Epidermal melanocyte (primary cell): ENCODE results near the gene TACC2.
"Not testable (repeated sequence)": the region's sequence is repeated elsewhere in the genome, so short reads cannot be mapped to it uniquely, and the experiment has no call there.

Experiments
- DNase-seq: peaks from one replicate; pipeline ENCODE4 v3.0.0; 2011; ENCODE audit warnings: low spot score; ENCODE audit not compliant: insufficient read length

Gene TACC2

GRCh38 chr10:121978511-121978910 lies 10.5 kb upstream of the TACC2 start:
- DNase-seq = no peak

GRCh38 chr10:121981346-121981745 lies 7.6 kb upstream of the TACC2 start:
- DNase-seq = no peak

DNA sequence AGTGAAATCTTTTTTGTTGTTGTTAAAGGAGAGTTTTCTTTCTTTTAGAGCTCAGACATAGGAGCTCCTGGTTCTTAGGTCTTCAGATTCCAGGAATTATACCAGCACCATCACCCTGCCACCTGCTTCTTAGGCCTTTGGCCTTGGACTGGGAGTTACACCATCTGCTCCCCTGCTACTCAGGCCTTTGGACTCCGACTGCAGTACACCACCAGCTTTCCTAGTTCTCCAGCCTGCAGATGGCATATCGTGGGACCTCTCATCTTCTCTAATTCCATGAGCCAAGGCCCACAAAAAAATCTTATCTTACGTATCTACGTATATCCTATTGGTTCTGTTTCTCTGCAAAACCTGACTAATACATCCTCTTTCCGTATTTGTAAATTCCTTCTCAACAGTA lies 5.1 kb upstream of the TACC2 start:
- DNase-seq = no peak

- DNase-seq = no peak
Measured at GRCh38 chr10:121984463-121984862, 4.5 kb upstream of the TACC2 start.

DNA sequence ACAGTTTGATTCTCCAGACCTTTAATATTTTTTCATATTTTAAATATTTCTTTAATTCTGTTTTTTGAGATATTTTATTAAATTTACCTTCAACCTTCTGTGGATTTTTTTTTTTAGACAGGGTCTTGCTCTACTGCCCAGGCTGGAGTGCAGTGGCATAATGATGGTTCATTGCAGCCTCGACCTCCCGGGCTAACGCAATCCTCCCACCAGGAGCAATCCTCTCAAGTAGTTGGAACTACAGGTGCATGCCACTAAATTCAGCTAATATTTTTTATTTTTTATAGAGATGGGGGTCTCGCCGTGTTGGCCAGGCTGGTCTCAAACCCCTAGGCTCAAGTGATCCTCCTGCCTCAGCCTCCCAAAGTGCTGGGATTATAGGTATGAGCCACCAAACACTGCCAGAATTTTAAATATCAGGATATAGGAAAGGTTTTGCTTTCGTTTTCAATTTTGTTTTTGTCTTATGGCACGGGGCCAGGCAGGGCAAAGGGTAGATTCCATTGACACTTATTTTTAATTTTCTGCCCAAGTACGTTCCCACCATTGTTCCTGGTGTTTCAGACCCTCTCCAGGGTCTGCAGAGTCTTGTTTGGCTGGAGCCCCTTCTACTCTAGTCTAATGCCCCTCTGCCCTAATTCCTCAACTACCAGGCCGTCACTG lies 1.2 kb downstream of the TACC2 start:
- no peak for DNase-seq

GRCh38 chr10:121991727-121992126 lies 2.8 kb downstream of the TACC2 start:
- not testable (repeated sequence) for DNase-seq

DNA sequence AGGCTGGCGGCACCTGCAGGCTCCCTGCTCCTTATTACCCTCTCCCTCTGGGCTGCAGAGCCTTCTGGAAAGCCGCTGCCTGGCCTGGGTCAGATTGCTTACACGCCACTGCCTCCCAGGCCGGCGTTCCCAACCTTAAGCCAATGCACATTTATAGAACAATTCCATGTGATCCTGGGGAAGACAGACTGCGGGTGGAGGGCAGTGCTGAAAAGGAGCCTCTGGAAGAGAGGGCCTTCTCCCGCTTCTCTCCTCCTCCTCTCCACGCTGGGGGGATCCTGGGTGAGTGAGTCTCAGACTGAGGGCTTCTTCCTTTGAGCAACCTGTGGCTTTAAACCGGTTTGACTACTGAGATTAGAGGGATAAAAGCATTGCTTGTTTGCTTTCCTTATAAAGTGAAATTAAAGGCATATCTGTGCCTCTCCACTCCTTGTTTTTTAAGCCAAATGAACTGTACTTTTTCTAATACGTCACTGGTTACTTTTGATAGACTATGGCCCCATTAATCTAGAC lies 5.5 kb downstream of the TACC2 start:
- DNase-seq = no peak

GRCh38 chr10:121998462-121998861 lies 9.5 kb downstream of the TACC2 start:
- DNase-seq = no peak

DNA sequence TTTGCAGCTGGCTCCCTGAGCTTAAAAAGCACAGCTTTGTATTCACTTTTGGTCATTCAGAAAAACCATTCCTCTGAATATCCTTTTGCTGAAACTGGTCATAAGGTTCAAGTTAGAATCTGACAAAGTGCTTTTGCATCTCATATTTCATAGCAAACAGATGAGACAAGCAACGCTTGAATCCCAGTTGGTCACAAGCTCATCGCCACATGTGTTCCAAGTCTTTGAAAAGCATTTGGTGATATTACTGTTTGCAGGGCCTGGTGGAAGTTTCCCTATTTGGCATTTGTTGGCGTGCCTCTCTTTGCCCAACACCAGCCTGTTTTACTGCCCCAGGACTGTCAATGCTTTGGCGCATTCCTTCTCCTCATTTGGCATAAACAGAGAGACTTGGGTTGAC lies 10.3 kb downstream of the TACC2 start:
- DNase-seq = peak; percentile 54

GRCh38 chr10:122001698-122002097 lies 12.7 kb downstream of the TACC2 start:
- no peak for DNase-seq

DNA sequence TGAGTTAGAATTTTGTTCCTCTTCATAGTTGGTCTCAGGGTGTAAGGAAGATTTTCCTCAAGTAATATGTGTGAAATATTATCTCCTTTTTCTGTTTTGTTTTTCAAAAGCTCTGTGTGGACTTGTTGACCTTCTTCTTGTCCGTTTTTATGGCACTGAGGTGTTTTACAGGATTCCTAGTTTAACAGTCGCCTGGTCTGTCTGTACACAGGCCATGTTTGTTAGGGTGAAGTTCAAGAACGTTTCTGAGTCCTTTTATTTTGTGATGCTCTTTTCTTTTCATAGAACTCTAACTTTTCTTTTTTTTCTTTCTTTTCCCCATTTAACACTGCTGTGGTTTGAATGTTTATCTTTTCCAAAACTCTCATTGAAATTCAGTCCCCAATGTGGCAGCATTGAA lies 18.5 kb downstream of the TACC2 start:
- no peak for DNase-seq

DNA sequence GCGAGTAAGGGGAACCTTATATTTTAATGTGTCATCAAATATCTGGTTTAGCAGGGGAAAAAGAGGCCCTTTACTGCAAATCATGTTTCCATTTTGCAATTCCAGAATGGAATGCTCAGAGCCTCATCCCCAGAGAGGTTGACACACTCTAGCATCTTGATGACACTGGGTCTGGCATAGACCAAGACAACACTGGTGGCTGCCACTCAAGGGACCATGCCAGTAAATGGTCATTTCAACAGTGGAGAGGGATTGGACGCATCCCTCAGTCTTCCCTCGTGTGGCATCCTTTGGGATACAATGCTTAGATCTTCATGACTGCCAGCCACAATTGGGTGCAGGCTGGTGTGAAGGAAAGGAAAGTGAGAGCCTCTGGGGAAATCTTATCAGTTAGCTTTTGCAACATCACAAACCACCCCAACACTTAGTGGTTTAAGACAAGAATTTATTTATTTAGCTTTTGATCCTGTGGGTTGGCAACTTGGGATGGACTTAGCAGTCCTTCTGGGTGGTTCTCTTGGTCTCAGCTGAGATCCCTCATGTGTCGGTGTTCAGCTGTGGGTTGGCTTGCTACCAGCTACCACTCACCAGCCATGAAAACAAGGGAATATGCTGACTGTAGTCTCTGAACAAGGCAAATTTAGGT lies 21.6 kb downstream of the TACC2 start:
- DNase-seq = no peak

DNA sequence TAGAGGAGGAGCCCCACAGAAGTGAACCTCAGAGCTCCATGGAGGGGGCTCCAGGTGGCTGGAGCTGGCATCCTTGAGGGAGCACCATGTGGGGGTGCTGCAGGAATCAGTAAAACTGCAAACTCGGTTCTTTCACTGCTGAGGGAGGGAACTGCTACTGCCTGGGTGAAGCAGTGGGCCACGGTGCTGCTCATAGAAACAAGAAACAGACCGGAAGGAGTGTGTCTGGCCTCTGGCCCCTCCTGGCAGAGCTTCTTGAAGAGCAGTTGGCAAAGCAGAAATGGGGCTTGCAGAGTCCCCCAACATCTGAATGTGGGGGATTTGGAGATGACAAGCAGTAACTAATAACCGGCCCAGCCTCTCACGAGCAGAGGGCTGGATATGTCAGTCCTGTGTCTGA lies 23.8 kb downstream of the TACC2 start:
- DNase-seq = no peak

- no peak for DNase-seq
Measured at GRCh38 chr10:122013311-122013780, 24.4 kb downstream of the TACC2 start.

DNA sequence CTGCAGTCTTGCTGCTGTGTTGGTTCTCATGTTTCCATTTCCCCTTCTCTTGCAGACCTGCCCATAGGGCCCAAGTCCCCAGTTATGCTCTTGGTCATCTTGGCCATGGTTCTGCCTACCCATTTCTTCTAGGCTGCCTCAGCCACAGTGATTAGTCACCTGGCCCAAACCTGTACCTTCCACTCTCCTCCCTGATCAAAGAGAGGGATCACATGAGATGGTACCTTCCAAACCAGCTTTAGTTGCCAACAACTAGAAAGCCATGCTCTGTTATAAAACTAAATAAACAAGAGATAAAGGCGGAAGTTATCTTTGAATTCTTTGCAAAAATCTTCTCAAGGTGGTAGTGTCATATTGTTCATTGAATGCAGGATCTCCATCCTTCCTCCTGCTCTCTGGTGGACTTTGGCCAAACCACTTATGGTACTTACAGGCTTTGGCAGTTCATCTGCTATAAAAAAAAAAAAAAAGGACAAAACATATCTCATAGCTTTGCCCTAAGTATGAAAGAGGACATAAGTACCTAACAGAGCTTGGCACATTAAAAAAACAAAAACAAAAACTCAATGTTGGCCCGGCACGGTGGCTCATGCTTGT lies 25.8 kb downstream of the TACC2 start:
- DNase-seq = no peak

GRCh38 chr10:122017926-122018325 lies 29.0 kb downstream of the TACC2 start:
- not testable (repeated sequence) for DNase-seq

DNA sequence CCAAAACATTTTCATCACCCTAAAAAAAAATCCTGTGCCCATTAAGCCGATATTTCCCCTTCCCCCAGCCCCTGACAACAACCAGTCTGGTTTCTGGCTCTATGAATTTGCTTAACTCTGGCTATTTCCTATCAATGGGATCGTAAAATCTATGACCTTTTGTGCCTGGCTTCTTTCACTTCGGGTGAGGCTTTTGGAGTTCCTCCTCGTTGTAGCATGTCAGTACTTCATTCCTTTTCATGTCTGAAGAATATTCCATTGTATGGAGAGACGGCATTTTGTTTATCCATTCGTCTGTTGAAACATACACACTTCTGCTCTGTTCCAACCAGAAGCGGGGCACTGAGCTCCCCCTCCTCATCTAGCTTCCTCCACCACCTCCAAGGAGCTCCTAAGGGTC lies 29.5 kb downstream of the TACC2 start:
- no peak for DNase-seq

DNA sequence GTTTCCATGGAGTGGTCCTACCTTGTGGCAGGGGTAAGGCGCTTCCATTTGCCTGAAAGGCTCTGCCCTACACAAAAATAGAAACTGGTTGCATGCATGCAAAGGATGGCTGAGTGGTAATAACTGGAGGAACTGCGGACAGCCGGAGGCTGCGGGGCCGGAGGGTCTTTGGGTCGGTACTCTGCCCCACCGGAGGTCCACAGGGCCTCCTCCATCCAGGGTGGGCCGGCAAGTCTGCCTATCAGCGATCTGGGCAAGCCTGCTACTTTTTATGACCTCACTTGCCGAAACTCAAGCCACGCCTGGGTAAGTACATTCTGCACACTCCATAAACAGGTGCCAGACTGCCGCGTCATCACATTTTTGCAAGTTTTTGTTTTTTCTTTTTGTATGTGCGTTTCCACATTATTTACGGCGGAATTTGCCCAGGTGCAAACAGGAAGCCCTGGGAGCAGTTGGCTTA lies 30.0 kb downstream of the TACC2 start:
- DNase-seq = no peak

GRCh38 chr10:122019414-122019975 lies 30.5 kb downstream of the TACC2 start:
- no peak for DNase-seq

GRCh38 chr10:122020226-122020625 lies 31.3 kb downstream of the TACC2 start:
- no peak for DNase-seq

GRCh38 chr10:122021379-122021778 lies 32.4 kb downstream of the TACC2 start:
- DNase-seq = no peak

DNA sequence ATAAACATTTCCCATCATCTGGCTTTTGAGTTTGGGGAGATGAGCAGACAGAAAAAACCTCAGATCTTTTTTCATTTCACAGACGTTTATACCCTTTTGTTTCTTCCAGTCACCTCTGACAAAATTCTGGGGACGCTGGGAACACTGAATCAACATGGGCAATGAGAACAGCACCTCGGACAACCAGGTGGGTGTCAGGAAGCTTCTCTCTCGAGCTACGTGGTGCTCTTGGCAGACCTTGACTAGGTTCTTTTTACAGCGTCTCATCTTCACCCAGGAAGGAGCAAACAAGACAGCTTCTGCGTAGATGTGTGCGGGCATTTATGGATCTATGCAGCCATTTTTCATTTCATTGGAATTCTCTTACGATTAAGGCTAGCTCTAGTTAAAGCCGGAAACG lies 32.9 kb downstream of the TACC2 start:
- DNase-seq = no peak
